GM19023 (cell line): ENCODE data around the gene TXNDC12.

ENCODE experiments used
- ATAC-seq: cut with Tn5 transposase; IDR thresholded peaks from one replicate; pipeline ENCODE4 v1.9.1; 2021; ENCODE audit warnings: mild to moderate bottlenecking, moderate library complexity; ENCODE audit not compliant: unreplicated experiment

The TXNDC12 gene

DNA sequence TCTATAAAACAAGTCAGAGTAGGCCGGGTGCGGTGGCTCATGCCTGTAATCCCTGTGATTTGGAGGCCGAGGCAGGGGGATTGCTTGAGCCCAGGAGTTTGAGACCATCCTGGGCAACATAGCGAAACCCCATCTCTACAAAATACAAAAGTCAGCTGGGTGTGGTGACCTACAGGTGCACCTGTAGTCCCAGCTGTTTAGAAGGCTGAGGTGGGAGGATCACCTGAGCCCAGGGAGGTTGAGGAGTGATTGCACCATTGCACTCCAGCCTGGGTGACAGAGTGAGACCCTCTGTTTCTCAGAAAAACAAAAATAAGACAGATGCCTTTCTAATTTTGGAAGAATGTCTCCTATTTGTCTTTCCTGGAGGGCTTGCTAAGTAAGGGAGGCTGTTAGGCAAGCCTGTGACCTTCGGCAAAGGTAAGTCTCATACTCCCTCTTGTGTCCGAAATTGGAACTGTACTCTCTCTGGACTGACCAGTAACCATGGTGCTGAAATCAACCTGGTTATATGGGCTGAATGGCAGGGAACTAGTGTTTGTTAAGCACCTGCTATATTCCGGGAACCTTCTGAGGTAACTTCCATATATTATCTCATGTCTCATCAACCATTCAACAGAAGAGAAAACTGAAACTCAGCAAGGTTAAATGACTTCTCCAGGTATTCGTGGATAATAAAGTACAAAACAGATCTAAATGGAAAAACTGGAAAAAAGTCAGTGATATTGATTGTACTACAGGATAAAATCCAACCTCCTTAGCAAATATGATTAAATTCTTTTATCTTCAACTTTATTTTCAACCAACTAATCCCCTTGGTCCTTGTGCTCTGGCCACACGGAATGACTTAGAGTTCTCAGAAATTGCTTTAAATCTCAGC lies 52.7 kb downstream of the TXNDC12 start:
- ATAC-seq = peak; percentile 64

DNA sequence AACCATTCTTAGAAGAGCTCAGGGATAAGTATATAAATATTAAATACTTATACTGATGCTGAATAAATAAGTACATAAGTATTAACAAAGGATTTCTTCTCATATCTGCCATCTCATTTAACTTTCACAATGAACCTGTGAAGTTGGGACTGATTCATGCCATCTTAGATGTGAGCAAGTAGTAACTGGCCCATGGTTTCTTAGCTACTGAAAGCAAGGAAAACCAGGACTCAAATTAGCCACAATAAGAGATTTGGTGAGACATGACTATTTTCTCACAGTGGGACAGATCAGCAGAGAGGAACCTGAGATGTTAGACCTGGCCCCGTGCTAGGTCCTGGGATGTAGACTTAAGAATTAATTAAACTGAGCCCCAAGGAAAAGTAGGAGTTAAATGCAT lies 56.3 kb downstream of the TXNDC12 start:
- ATAC-seq = no peak

DNA sequence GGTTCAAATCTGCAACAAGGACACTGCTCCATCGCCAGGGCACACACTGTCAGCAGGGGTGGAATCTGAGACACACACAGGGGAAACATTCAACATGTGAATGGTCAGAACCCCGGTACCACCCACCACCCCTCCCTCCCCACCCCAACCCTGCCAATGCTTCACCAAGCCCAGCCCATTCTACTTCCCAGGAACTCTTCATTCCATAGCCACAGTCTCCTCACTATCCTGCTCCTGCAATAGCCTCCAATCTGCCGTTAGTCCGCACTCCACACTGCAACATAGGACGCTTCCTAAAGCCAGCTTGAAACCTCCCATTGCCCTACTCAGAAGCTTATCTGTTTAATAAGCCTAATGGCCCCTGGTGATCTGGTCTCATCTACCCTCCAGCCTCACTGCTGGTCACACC lies 57.0 kb downstream of the TXNDC12 start:
- no peak for ATAC-seq

DNA sequence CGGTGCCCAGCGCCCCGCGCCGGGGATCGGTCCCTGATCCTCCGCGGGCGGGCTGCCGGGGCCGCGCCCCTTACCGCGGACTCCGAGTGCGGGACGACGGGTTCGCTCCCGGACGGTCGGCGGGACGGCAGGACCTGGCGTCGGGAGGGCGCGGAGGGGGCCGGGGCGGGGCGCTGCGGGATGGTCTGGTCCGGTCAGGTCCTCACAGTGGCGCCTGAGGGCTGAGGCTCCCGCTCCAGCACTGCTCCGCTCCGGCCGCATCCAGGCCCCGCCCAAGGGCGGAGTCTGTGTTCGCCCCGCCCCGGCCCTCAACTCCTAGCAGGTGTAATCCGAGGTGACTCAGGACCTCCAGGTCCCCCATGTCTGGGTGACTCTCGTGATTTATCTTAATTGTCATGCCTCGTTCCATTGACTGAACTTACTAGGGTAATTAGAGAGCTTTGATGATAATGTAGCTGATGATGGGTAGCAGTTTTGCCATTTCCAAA lies 64.5 kb downstream of the TXNDC12 start, which contains the start of gene RAB3B:
TSS of gene RAB3B (minus strand) at position 223 of the 488 bp plus-strand sequence. CDS start 13,583 bp downstream, outside the sequence.
- ATAC-seq = peak; percentile 87

DNA sequence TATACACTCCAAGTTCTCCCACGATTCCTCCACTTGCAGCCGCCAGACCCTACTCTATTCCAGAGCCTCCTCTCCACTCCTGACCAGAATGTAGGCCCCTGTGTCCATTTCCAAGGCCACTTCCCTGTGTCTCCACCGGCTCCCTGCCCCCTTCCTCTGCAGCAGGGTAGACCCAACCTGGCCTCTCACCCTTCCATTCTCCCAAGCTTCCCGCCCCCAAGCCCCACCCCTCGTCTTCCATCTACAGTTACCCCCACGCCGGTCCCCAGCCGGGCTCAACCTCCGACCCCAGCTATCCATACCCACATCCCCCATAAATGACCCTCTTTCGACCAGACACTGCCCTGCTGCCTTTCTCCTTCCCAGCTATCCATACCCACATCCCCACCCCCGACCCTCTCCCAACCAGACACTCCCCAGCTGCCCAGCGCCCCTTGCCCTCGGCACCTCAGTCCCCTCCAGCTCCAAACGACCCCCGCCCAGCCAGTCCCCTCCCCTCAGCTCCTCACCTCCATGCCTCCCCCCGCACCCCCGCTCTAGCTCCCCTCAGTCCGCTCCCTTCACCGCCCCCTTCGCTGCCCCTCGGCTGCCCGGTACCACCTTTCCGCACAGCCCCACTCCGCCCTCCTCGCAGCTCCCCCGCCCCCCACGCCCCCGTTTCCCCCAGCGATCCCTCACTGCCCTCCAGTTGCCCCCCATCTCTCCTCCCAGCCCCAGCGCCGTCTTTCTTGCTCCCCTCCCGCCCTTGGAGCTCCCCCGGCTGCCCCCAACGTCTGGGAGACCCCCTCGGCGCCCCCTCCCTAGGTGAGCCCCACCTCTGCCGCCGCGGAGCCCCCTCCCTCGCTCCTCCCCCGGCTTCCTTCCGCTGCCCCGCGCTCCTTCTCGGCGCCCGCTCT lies 65.2 kb downstream of the TXNDC12 start:
- no peak for ATAC-seq

DNA sequence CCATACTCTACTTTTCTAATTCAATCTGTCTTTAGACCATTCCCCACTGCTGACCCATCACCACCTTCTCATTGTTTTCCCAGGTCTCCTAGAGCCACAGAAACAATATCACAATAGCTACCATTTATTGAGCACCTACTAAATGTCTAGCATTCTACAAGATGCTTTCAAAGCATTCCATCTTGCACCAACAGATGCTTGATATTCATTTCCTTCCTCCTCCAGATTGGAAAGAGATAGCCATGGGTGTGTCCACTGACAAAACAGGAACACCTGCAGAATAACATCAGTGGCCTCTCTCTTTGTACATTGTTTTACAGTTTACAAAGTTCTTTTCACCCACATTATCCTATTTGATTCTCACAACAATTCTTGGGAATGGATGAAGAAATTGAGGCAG lies 66.7 kb downstream of the TXNDC12 start:
- ATAC-seq = no peak

DNA sequence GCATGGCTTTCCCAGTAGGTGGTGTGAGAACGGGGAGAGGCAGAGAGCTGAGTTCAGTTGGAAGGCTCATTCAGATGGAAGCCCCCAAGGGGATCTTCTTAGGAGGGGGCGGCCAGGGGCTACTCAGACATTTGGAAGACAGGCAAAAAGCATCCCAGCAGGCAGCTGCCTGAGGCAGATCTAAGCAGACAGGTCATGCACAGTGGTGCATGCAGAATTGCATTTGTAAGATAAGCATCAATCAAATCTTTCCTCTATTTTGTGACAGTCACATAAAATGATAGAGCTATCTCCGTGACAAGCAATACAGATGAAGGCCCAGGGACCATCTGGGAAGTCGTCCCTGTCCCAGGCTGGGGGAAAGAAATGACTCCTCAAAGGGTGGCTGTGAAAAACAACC lies 68.3 kb downstream of the TXNDC12 start:
- no peak for ATAC-seq

DNA sequence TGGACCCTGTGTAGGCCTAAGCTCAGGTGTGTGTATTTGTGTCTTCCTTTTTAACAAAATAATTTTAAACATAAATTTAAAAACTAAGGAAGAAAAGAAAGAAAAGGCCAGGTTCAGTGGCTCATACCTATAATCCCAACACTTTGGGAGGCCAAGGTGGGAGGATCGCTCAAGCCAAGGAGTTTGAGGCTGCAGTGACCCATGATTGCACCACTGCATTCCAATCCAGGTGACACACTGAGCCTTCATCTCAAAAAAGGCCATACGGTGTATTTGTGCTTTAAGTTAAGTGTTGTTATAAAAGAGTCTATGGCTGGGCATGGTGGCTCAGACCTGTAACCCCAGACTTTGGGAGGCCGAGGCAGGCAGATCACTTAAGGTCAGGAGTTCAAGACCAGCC lies 72.8 kb downstream of the TXNDC12 start:
- ATAC-seq = no peak

DNA sequence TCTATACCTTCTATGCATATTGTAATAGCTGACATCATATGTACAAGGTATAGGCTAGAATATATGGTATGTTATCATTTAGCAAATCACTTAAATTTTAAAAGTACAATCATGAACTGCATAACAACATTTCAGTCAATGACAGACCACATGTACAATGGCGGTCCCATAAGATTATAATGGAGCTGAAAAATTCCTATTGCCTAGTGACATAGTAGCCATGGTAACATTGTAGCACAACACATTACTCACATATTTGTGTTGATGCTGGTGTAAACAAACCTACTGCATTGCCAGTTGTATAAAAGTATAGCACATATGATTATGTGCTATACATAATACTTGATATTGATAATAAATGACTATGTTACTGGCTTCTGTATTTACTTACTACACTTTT lies 73.4 kb downstream of the TXNDC12 start:
- ATAC-seq = no peak

DNA sequence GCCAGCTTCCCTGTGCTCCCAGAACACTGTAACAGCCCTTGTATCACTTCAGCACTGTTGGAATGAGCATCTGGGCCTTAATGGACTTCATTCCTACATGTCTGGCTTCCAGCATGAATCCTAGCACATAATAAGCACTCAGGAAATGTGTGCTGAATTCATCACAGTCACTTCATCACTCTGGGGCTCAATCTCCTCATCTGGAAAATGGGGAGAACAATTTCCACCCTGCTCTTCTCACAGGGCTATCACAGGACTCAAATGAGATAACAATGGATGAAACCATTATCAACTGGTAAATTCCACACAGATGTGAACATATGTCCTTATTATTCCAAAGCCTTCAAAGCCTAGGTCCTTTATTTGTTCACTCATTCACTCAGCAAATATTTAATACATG lies 76.9 kb downstream of the TXNDC12 start:
- ATAC-seq = no peak

DNA sequence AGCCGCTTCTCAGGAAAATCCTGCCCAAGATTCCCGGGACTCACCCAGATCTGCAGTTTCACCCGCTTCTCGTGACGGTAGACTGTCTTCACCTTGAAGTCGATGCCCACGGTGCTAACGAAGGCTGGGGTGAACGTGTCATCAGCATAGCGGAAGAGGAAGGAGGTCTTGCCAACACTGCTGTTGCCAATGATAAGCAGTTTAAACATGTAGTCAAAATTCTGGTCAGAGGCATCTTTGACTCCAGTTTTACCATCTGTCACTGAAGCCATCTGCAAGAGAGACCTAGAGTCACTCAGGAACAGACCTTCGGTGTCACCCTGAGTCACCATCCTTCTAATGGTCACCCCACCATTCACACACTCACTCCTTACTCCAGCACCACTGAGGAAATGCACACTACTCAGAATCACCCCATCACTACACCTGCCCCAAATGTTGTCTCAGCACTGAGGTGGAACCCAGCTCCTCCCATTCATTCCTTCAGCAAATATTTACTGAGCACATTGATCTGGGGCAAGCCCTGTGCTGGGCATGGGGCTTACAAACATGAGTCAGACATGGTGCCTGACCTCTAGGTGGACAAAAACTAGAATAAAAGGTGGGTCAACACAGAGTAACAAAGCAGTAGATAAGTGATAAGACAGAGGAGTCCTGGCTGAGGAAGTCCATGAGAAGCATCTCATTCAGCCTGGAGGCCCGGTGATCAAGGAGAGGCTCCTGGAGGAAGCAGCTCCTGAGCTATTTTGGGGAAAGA lies 78.0 kb downstream of the TXNDC12 start:
- ATAC-seq = no peak

DNA sequence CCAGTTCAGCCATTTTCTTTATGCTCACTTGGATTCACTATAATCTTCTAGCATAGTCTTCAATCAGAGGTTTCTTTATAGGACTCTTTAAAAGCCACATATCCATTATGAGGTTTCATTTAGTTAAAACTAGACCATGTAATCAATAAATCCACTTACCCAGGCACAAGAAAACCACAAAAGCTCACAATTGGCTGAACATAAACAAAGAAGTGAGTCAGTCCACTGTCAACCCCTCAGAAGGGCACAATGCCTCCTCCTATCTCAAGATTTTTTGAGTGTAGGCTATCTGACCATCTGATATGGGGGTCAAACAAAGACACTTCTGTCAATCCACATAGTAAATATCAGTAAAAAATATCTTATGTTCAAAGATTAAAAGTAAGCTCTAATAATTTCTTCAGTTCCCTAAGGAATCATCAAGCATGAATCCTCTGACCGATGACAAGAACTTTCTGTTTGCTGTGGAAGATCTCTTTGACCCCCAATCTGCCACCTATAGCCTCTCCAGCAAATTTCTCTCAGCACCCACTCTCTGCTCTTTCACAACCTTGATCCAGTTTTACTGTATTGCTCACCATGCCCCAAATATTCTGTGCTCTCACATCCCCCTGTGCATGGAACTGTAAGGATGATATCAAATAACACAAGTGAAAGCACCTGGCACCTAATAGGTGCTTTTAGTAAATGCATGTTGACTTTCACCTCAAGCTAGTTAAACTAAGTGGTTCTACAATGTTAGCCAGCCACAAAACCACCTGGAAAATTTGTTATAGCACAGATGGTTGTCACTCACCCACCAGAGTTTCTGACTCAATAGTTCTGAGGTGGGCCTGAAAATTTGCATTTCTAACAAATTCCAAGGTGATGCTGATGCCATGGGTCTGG lies 81.2 kb downstream of the TXNDC12 start:
- ATAC-seq = no peak
